GM12891 (cell line): ENCODE results near the gene MAT1A.

Experiments used
- DNase-seq: peaks from one replicate; pipeline ENCODE4 v3.0.0; 2011; ENCODE audit warnings: low spot score; ENCODE audit not compliant: insufficient read length
- FAIRE-seq: peaks from 2 replicates; lab custom pipeline; 2011; peaks lifted over from hg19 to GRCh38; lab: Jason Lieb, UNC
- PAX5 ChIP-seq: IDR thresholded peaks from 2 replicates; pipeline ENCODE4 v1.6.1; 2011; ENCODE audit warnings: low read length, moderate library complexity, mild to moderate bottlenecking; ENCODE audit not compliant: insufficient read depth, severe bottlenecking
- POLR2A ChIP-seq: IDR thresholded peaks from 2 replicates; pipeline ENCODE4 v1.6.1; 2011; ENCODE audit warnings: low read depth, low read length, control low read depth
- POLR2AphosphoS5 ChIP-seq: IDR thresholded peaks from 2 replicates; pipeline ENCODE4 v1.6.1; 2011; ENCODE audit warnings: low read depth, low read length, control low read depth
- POU2F2 ChIP-seq: IDR thresholded peaks from 2 replicates; pipeline ENCODE4 v1.6.1; 2011; ENCODE audit warnings: low read depth, mild to moderate bottlenecking, control low read depth, low read length, moderate library complexity
- SPI1 ChIP-seq: IDR thresholded peaks from 2 replicates; pipeline ENCODE4 v1.6.1; 2011; ENCODE audit warnings: low read depth, low read length, control low read depth
- TAF1 ChIP-seq: IDR thresholded peaks from 2 replicates; pipeline ENCODE4 v1.6.1; 2011; ENCODE audit warnings: low read depth, low read length, control low read depth

MAT1A gene

DNA sequence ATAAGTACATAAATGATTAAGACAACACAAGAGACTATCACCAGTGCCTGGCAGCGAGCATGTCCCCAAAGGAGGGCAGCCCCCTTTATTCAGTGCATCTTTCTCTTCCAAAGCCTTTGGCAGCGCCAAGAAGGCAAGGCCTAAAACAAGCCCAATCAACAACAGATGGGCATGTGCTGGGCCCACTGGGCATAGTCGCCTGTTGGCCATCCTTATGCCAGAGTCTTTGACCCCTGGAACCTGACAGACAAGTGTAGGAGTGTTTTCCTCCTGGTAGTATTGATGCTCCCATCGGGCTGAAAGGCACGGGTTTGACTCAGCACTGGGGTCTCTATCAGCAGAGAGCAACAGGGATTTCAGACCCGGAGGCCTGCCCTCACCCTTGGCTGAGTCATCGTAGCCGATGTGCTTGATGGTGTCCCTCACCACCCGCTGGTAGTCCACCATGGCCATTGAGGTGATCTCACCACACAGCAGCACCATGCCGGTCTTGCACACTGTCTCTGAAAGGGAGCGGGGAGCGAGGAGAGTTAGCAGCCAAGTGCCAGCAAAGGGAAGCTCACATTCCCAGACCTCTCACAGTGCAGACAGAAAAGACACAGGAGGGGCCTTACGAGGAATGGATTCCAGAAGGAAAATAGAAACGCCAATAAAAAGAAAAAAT is 5.8 kb downstream of the MAT1A start:
- FAIRE-seq (no peak), DNase-seq (no peak)
- TF ChIP-seq POU2F2: no peak
- no peak for TF ChIP-seq POLR2A
- no peak for TF ChIP-seq PAX5
- no peak for TF ChIP-seq SPI1
- no peak for TF ChIP-seq POLR2AphosphoS5
- no peak for TF ChIP-seq TAF1

DNA sequence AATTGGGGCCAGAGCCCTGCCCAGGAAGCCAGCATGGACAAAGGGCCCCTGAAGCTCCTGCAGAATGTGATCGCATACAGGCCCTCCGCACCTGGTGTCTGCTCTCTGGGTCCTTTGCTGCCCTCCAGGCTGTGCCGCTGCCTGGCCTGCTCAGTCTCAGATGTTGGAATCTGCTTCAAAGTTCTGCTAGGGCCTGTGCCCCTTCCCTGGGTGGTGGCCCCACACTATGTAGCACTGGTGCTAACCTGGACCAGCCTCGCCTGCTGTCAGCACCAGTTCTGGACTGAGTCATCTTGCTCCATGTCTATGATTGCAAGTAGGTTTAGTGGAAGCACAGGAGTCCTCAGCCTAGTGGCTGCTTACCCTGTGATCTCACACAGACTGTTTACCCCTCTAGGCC is 6.3 kb downstream of the MAT1A start:
- FAIRE-seq: no peak
- TF ChIP-seq PAX5 (no peak), POU2F2 (no peak), TAF1 (no peak), POLR2A (no peak), SPI1 (no peak), POLR2AphosphoS5 (no peak)
- no peak for DNase-seq

GRCh38 chr10:80281784-80282765 is 7.4 kb downstream of the MAT1A start:
- TF ChIP-seq POU2F2 (no peak), PAX5 (no peak), SPI1 (no peak), POLR2A (no peak), POLR2AphosphoS5 (no peak)
- FAIRE-seq (no peak), DNase-seq (no peak)

DNA sequence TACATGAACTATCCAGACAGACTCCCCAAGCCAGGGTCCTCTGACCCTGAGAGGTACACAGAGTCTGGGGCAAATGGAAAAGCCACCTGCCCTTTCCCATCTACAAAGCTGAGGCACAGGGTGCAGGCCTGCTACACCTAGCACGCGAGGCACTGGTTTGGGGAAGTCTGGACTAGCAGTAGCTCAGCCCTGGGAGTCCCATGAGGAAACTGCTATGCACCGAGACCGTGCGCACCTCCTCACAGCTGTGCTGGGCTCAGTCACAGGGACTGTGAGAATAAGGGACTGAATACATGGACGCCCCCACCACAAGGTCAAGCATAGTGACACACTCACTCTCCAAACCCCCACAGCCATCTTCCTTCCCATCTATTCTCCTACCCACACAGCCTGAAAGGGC is 8.2 kb downstream of the MAT1A start:
- TF ChIP-seq POLR2AphosphoS5 (no peak), PAX5 (no peak), SPI1 (no peak), POU2F2 (no peak), TAF1 (no peak), POLR2A (no peak)
- no peak for FAIRE-seq

DNA sequence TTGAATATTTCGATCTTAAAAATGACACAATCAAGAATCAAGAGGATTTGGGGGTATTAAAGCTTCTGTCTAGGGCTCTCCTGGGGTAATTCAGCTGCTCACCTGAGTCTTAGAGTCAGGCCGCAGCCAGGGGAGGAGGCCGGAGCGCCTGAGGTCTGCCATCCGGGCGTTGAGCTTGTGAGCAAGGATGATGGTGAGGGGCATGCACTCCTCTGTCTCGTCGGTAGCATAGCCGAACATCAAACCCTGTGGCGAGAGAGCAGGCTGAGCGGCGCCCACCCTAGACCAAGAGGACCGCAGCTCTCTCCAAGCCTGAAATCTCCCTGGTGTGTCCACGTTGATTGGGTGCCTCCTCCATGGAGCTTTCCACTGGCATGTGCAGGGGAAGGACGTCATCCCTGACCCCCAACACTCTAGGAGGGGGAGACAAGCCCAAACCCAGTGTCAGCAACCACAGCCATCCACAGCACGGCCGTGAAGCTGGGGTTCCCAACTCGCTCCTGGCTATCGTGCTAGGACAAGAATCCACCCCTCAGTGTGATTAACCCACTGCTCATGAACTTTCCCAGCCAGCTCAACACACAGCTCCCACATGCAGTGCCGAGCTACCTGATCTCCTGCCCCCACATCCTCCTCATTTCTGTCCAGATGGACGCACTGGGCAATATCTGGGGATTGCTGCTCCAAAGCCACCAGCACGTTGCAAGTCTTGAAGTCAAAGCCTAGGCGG is 9.2 kb downstream of the MAT1A start:
- TF ChIP-seq TAF1: no peak
- TF ChIP-seq PAX5: no peak
- TF ChIP-seq POLR2AphosphoS5: no peak
- no peak for TF ChIP-seq POU2F2
- TF ChIP-seq SPI1: no peak
- TF ChIP-seq POLR2A: no peak
- no peak for DNase-seq
- no peak for FAIRE-seq

More for the DNA sequence above, 8.2 kb downstream of the MAT1A start:
- DNase-seq: no peak

GRCh38 chr10:80279146-80279545 is 10.3 kb downstream of the MAT1A start:
- DNase-seq (no peak), FAIRE-seq (no peak)
- TF ChIP-seq POLR2AphosphoS5 (no peak), TAF1 (no peak), POU2F2 (no peak), SPI1 (no peak), PAX5 (no peak), POLR2A (no peak)

- TF ChIP-seq POU2F2 (no peak), TAF1 (no peak), POLR2AphosphoS5 (no peak), PAX5 (no peak), SPI1 (no peak), POLR2A (no peak)
- DNase-seq (no peak), FAIRE-seq (no peak)
Measured at GRCh38 chr10:80278480-80278879, 11.0 kb downstream of the MAT1A start.

DNA sequence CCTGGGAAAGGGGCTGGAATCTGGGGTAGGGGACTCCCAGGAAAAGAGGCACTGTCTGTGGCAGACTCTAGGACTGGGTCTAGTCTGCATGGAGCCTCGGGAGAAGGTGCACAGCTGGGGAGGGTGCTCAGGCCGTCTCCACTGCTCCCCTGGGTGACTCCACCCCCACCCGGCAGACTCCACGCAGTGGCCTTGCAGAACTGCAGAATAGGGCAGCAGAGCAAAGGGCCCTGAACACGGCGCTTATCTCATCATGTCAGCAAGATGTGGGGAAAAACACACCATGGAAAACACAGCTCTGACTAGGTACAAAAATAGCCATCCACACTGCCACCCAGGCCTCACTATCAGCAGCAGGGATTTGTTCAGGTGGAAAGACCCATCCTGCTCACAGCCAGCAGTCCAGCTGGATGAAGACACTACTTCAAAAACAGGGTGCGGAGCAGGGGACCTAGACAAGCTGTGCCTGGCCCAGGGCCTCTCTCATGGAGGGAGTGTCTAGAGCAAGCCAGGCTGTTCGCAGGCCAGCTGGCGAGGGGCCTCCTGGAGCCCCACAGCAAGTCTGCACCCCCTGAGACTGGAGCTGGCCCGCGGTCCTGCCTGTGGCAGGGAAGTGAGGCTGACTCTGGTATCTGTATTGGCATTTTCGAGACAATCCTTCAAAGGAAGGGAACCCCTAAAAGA is 11.7 kb downstream of the MAT1A start:
- TF ChIP-seq POLR2A (no peak), POLR2AphosphoS5 (no peak), POU2F2 (no peak), SPI1 (no peak), PAX5 (no peak), TAF1 (no peak)
- DNase-seq (no peak), FAIRE-seq (no peak)

GRCh38 chr10:80277016-80277415 is 12.4 kb downstream of the MAT1A start:
- FAIRE-seq: no peak
- TF ChIP-seq SPI1: no peak
- no peak for TF ChIP-seq POU2F2
- no peak for TF ChIP-seq TAF1
- no peak for TF ChIP-seq POLR2AphosphoS5
- no peak for TF ChIP-seq PAX5
- TF ChIP-seq POLR2A: no peak
- DNase-seq: no peak
